Measurements from ENCODE around the gene WDR49. TPM values are rescaled to one million over a fixed set of nuclear protein-coding genes. Genes with fewer than 3 reads are reported as not detected.

WDR49 gene
- total RNA-seq, 1 experiment from 2014 or later = 0.34 TPM

DNA sequence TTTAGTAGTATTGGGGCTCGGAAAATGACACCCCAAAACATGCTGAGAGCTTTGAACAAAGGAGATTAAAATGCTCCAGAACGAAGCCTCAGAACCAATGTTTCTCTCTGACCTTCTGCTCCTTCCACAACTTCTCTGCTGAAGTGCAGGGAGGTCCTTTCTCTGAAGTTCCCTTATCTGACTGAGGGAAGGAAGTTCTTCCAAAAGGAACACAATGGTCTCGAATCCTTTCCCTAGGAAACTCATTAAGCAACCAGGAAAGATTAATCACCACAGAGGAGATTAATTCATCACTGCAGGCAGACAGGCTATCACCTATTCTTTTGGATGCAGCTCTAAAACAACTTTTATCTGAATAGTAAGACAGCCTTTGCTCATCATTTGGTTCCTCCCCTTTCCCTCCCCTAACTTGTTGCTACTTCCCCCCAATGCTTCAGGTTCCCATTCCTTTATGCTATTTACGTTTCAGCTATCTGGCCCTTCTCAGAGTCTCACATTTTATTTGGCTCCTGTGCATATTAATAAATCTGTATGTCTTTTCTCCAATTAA is 18.2 kb upstream of the WDR49 start:
- ATAC-seq (no peak), DNase-seq (ENCODE audit: low read depth, low spot score) (no peak)
- ChIA-PET POLR2A (no interaction called here), RAD21 (ENCODE audit: low non-redundant PET in 1 of 2, low total read pairs in 2 of 2, uncharacterized antibody in 2 of 2, unreplicated experiment in 2 of 2) (no interaction called here), CTCF (no interaction called here)
- no peak overlapping the region for H3K9ac ChIP-seq (ENCODE audit: low read length)
- no TSS peak for BruUV-seq (replicated peaks)
- no peak overlapping the region for H3K4me3 ChIP-seq (replicated peaks in 1 of 2; ENCODE audit: low read depth in 1 of 2, low read length in 2 of 2)
- H3K27me3 ChIP-seq (ENCODE audit: insufficient read depth, low read length) = no peaks in the 10 kb centered on the region
- H2AFZ ChIP-seq (ENCODE audit: low read depth, low read length, poor library complexity, severe bottlenecking) = no peak overlapping the region
- H4K20me1 ChIP-seq (ENCODE audit: insufficient read depth) = no peaks in the 10 kb centered on the region
- no peak overlapping the region for H3K4me2 ChIP-seq (ENCODE audit: low read length)
- no peaks in the 10 kb centered on the region for H3K4me1 ChIP-seq (ENCODE audit: control insufficient read depth in 1 of 2, insufficient read depth in 2 of 2, low read length in 2 of 2)
- intact Hi-C loops (cut with micrococcal nuclease) = no loop called here
- no peak overlapping the region for H3K27ac ChIP-seq (ENCODE audit: low read depth, low read length)
- H3K9me3 ChIP-seq (ENCODE audit: control insufficient read depth in 1 of 2, insufficient read depth in 1 of 2, low read depth in 1 of 2, low read length in 2 of 2) = peaks cover 0 to 3% of the 10 kb centered on the region in 2 experiments; a peak in 1 of 4 replicates
- TF ChIP-seq CEBPB (IDR thresholded peaks at IDR 0.05; ENCODE audit: low read depth) (no peak), EZH2phosphoT487 (IDR thresholded peaks at IDR 0.05; ENCODE audit: borderline replicate concordance) (no peak), FOSL1 (IDR thresholded peaks at IDR 0.05; ENCODE audit: low read depth) (no peak), EGR1 (IDR thresholded peaks at IDR 0.05; ENCODE audit: low read depth) (no peak), RAD21 (IDR thresholded peaks at IDR 0.05; ENCODE audit: low read depth) (no peak), ELF1 (IDR thresholded peaks at IDR 0.05; ENCODE audit: borderline replicate concordance, low read depth) (no peak), SIN3A (IDR thresholded peaks at IDR 0.05; ENCODE audit: low read depth) (no peak), JUND (IDR thresholded peaks at IDR 0.05) (no peak), SP1 (IDR thresholded peaks at IDR 0.05; ENCODE audit: low read depth) (no peak), POLR2AphosphoS5 (IDR thresholded peaks at IDR 0.05; ENCODE audit: low read depth, low read length) (no peak), SRF (IDR thresholded peaks at IDR 0.05; ENCODE audit: low read depth) (no peak), ZNF274 (IDR thresholded peaks at IDR 0.05; ENCODE audit: low read depth, low read length) (no peak), YY1 (IDR thresholded peaks at IDR 0.05; ENCODE audit: extremely low read depth, insufficient replicate concordance, low read depth, low read length) (no peak), TCF7L2 (IDR thresholded peaks at IDR 0.05; ENCODE audit: borderline replicate concordance, extremely low read depth, insufficient read depth, insufficient read length) (no peak), EZH2 (IDR thresholded peaks at IDR 0.05) (no peak)
- TF ChIP-seq, protein P1, sequence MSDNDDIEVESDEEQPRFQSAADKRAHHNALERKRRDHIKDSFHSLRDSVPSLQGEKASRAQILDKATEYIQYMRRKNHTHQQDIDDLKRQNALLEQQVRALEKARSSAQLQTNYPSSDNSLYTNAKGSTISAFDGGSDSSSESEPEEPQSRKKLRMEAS (IDR thresholded peaks at IDR 0.05) = no peak
- TF ChIP-seq, protein P2, sequence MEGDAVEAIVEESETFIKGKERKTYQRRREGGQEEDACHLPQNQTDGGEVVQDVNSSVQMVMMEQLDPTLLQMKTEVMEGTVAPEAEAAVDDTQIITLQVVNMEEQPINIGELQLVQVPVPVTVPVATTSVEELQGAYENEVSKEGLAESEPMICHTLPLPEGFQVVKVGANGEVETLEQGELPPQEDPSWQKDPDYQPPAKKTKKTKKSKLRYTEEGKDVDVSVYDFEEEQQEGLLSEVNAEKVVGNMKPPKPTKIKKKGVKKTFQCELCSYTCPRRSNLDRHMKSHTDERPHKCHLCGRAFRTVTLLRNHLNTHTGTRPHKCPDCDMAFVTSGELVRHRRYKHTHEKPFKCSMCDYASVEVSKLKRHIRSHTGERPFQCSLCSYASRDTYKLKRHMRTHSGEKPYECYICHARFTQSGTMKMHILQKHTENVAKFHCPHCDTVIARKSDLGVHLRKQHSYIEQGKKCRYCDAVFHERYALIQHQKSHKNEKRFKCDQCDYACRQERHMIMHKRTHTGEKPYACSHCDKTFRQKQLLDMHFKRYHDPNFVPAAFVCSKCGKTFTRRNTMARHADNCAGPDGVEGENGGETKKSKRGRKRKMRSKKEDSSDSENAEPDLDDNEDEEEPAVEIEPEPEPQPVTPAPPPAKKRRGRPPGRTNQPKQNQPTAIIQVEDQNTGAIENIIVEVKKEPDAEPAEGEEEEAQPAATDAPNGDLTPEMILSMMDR (IDR thresholded peaks at IDR 0.05 in 2 of 3, conservative IDR thresholded peaks at IDR 0.05 in 1 of 3; ENCODE audit: borderline replicate concordance in 1 of 3, insufficient read depth in 1 of 3, low read depth in 2 of 3, low read length in 2 of 3) = no peak
- TF ChIP-seq, protein P3, sequence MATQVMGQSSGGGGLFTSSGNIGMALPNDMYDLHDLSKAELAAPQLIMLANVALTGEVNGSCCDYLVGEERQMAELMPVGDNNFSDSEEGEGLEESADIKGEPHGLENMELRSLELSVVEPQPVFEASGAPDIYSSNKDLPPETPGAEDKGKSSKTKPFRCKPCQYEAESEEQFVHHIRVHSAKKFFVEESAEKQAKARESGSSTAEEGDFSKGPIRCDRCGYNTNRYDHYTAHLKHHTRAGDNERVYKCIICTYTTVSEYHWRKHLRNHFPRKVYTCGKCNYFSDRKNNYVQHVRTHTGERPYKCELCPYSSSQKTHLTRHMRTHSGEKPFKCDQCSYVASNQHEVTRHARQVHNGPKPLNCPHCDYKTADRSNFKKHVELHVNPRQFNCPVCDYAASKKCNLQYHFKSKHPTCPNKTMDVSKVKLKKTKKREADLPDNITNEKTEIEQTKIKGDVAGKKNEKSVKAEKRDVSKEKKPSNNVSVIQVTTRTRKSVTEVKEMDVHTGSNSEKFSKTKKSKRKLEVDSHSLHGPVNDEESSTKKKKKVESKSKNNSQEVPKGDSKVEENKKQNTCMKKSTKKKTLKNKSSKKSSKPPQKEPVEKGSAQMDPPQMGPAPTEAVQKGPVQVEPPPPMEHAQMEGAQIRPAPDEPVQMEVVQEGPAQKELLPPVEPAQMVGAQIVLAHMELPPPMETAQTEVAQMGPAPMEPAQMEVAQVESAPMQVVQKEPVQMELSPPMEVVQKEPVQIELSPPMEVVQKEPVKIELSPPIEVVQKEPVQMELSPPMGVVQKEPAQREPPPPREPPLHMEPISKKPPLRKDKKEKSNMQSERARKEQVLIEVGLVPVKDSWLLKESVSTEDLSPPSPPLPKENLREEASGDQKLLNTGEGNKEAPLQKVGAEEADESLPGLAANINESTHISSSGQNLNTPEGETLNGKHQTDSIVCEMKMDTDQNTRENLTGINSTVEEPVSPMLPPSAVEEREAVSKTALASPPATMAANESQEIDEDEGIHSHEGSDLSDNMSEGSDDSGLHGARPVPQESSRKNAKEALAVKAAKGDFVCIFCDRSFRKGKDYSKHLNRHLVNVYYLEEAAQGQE (IDR thresholded peaks at IDR 0.05; ENCODE audit: low read depth) = no peak
- TF ChIP-seq, protein P4, sequence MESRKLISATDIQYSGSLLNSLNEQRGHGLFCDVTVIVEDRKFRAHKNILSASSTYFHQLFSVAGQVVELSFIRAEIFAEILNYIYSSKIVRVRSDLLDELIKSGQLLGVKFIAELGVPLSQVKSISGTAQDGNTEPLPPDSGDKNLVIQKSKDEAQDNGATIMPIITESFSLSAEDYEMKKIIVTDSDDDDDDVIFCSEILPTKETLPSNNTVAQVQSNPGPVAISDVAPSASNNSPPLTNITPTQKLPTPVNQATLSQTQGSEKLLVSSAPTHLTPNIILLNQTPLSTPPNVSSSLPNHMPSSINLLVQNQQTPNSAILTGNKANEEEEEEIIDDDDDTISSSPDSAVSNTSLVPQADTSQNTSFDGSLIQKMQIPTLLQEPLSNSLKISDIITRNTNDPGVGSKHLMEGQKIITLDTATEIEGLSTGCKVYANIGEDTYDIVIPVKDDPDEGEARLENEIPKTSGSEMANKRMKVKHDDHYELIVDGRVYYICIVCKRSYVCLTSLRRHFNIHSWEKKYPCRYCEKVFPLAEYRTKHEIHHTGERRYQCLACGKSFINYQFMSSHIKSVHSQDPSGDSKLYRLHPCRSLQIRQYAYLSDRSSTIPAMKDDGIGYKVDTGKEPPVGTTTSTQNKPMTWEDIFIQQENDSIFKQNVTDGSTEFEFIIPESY (IDR thresholded peaks at IDR 0.05; ENCODE audit: extremely low read depth, insufficient replicate concordance, low read length) = no peak
- TF ChIP-seq, protein P5, sequence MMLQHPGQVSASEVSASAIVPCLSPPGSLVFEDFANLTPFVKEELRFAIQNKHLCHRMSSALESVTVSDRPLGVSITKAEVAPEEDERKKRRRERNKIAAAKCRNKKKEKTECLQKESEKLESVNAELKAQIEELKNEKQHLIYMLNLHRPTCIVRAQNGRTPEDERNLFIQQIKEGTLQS (IDR thresholded peaks at IDR 0.05) = no peak
- H3K9me2 ChIP-seq (ENCODE audit: insufficient read depth) = no peaks in the 10 kb centered on the region
- peaks cover 4 to 21% of the 10 kb centered on the region in 2 experiments; a peak in 2 of 4 replicates for H3K36me3 ChIP-seq (ENCODE audit: control insufficient read depth in 1 of 2, insufficient read depth in 2 of 2, low read length in 2 of 2)
- H3K79me2 ChIP-seq (ENCODE audit: insufficient read depth, low read length) = no peaks in the 10 kb centered on the region
